GM21576 (cell line): ENCODE measurements around the gene TSC2.

Experiments
- ATAC-seq: cut with Tn5 transposase; IDR thresholded peaks from one replicate; pipeline ENCODE4 v1.9.1; 2021; ENCODE audit warnings: mild to moderate bottlenecking, moderate library complexity; ENCODE audit not compliant: unreplicated experiment

The TSC2 gene

DNA sequence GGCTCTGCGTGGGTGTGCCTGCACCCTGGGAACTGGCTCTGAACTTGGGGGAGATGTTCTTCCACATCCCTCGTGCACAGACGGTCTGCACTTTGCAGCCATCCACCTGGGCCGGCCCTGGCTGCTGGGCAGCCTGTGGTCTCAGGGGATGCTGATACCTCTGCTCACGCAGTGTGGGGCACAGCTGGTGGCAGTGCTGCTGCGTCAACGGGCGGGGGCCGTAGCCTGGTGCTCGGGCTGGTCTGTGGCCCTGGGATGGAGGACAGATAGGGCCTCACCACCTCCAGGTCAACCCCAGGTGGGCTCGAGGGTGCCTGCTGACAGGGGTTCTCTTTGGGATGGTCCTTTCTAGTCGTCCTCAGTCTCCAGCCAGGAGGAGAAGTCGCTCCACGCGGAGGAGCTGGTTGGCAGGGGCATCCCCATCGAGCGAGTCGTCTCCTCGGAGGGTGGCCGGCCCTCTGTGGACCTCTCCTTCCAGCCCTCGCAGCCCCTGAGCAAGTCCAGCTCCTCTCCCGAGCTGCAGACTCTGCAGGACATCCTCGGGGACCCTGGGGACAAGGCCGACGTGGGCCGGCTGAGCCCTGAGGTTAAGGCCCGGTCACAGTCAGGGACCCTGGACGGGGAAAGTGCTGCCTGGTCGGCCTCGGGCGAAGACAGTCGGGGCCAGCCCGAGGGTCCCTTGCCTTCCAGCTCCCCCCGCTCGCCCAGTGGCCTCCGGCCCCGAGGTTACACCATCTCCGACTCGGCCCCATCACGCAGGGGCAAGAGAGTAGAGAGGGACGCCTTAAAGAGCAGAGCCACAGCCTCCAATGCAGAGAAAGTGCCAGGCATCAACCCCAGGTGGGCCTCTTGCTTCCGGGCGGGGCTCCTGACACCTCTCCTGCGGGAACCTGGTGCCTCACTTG, 36.3 kb downstream of the TSC2 start:
- no peak for ATAC-seq

DNA sequence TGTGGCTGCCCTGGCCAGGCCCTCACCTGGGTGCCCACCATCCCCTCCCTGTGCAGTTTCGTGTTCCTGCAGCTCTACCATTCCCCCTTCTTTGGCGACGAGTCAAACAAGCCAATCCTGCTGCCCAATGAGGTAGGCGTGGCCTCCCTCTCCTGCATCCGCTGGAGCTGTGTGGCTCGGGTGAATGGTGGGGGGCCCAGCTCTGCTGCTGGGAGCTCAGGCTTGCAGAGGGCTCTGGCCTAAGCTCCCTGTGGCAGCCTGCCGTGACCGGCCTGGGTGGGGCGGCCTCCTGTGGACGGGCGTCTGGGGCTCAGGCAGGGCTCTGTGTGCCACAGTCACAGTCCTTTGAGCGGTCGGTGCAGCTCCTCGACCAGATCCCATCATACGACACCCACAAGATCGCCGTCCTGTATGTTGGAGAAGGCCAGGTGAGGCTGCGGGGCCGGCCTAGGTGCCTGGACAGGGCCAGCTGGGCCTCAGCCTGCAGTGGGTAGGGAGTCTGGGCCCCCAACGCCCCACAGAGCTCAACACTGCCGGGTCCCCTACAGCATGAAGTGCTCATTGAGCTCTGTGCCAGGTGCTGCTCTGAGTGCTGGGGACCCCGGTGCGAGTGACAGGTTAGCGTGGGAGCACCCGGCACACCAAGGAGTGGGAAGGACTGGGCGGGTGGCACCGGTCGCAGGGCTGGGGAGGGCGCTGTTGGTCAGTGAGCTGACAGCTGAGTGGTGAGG, 37.3 kb downstream of the TSC2 start:
- no peak for ATAC-seq

DNA sequence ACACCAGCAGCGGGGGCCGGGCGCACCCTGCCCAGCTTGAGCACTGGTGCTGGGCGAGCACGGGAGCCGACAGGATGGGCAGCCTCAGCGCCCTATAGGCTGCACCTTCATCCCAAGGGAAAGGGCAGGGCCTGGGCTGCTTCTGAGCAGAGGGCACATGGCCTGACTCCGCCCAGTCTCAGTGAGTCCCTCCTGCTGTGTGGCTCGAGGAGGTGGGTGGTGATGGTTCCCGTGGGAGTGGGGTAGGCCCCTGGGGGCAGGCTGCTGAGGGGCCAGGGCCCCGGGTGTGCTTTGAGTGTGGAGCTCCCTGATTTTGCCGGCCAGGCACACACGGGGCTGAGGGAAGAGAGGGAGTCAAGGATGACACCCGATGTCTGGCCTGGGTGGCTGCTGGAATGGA, 37.9 kb downstream of the TSC2 start:
- no peak for ATAC-seq

DNA sequence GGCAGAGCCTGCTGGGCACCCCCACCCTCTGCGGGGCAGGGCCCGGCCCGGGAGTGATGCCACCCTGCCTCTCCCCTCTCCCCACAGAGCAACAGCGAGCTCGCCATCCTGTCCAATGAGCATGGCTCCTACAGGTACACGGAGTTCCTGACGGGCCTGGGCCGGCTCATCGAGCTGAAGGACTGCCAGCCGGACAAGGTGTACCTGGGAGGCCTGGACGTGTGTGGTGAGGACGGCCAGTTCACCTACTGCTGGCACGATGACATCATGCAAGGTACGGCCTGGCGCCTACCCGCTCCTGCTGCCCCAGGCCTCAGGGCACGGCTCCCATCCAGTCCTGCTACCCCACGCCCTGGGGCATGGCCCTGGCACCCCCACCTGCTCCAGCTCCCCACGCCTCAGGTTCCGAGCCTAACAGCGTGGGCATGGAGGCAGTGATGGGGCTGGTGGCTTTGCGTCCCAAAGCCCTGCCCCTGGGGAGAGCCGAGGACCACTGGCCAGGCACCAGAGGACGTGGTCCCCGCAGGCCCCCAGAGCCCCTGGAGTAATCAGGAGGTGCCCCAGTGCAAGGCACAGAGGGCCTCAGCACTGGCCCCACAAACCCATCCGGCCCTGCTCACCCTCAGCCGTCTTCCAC, 38.4 kb downstream of the TSC2 start:
- no peak for ATAC-seq

DNA sequence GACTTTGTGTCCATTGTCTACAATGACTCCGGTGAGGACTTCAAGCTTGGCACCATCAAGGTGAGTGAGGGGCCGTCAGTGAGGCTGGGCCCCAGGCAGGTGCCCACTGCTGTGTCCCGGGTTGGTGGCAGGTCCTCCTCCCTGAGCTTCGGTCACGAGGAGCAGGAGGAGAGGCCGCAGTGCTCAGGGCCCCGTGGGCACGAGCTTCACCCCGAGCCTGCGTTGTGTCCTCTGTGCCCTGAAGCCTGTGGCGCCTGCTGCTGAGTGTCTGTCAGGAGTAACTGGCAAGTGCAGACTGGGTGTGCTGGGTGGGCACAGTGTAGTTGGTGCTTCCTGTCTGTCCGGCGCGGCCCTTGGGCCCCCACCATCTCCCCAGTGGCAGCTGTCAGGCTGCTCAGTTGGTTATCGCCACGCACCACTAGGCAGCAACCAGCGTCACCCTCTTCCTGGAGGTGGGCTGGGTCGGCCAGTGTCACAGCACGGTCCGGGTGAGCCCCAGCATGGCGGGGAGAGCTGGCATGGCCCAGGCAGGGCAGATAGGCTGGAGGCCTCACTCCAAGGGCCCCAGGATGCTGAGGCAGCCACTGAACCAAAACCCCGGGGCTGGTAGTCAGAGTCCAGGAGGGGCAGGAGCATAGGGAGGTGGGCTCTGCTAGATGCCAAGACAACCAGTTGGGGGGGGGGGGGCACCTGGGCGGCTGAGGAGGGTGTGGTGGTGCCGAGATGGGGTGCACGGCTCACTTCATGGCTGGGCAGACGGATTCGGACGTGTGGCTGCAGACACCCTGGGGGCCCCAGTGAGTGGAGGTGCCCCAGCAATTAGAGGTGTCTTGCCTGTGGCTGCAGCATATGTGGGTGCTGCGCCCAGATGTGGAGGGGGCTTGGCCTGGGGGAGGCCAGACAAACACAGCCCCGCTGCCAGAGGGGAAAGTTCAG, 39.3 kb downstream of the TSC2 start:
- ATAC-seq = no peak

DNA sequence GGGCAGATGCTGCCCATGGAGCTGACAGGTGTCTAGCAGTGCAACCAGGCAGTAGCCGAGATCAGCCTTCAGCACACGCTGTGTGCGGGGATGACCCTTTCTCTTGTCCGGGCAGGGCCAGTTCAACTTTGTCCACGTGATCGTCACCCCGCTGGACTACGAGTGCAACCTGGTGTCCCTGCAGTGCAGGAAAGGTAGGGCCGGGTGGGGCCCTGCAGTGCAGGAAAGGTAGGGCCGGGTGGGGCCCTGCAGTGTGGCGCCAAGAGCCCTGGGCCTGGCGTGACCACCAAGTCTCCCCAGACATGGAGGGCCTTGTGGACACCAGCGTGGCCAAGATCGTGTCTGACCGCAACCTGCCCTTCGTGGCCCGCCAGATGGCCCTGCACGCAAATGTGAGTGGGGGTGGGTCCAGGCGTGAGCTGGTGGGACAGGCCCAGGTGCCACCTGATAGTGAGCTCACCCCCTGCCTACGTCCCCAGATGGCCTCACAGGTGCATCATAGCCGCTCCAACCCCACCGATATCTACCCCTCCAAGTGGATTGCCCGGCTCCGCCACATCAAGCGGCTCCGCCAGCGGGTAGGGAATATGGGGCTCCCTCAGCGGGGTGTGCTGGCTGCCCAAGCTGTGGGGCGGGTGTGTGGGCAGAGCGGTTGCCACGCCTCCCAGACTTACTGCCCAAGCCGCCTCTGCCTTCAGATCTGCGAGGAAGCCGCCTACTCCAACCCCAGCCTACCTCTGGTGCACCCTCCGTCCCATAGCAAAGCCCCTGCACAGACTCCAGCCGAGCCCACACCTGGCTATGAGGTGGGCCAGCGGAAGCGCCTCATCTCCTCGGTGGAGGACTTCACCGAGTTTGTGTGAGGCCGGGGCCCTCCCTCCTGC, 40.2 kb downstream of the TSC2 start:
- ATAC-seq = no peak

DNA sequence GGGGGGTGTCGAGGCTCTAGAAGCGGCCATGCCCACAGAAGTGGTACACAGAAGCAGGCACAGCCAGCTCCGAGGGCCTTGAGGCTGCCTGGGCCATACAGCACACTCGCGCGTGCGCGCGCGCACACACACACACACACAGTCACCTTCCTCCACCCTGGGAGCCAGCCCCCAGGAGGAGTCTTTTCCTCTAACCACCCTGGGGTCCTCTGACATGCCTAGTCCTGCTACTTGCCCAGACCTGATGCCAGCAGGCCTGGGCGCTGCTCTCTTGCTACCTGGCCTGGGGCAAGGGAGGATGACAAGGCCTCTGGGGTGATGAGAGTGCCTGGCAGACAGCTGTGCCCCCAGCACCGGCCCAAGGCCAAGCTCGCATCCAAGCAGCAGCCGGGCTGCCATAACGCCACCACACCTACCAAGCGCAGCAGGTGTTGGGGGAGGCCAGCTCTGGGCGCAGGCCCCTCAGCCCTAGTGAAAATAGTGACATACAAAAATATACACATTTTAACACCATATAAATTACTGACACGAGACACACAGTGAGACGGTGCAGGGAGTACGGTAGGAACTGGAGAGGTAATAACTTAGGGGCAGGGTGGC, 41.1 kb downstream of the TSC2 start:
- no peak for ATAC-seq

DNA sequence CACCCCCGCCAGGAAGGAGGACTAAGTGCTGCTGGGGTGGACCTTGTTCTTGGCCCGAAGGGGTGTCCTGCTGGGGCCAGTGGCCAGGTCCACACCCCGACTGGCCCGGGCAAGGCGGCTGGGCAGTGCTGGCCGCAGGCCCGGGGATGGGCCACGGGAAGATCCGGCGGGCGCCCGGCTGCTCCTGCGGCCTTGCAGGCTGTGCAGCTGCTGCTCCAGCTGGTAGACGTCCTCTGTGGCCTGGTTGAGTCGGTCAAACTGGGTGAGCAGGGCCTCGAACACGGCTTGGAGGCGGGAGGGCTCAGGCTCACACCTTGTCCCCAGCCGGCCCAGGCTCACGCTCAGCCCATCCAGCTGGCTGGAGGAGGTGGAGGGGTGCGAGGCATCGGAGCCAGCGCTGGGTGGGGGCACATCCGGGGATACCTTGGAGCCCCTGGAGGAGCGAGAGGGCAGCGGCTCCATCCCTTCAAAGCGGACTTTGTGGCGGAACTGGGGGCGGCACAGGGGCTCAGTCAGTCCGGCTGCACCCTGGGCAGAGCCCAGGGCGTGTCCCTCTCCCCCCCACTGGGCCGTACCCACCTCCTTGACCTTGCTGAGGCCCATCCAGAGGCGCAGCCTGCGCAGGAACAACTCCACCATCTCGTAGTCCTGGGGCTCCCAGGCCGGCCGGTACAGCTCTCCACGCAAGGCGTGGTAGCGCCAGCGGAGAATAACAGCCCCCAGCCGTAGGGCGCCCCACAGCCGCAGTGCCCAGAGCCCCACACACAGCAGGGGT, 42.1 kb downstream of the TSC2 start:
- no peak for ATAC-seq

DNA sequence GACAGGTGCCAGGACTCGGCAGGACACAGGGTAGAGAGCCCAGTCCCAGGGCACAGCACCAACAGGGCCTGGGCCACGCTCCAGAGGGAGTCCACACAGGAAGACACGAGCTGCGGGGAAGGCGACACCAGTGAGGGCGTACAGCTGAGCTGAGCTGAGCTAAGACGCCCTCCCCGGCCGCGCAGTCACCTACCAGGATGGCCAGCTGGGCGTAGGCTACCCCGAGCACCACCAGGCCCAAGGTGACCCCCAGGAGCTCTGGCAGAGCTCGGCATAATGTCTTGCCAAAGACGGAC, 42.6 kb downstream of the TSC2 start:
- ATAC-seq = no peak

DNA sequence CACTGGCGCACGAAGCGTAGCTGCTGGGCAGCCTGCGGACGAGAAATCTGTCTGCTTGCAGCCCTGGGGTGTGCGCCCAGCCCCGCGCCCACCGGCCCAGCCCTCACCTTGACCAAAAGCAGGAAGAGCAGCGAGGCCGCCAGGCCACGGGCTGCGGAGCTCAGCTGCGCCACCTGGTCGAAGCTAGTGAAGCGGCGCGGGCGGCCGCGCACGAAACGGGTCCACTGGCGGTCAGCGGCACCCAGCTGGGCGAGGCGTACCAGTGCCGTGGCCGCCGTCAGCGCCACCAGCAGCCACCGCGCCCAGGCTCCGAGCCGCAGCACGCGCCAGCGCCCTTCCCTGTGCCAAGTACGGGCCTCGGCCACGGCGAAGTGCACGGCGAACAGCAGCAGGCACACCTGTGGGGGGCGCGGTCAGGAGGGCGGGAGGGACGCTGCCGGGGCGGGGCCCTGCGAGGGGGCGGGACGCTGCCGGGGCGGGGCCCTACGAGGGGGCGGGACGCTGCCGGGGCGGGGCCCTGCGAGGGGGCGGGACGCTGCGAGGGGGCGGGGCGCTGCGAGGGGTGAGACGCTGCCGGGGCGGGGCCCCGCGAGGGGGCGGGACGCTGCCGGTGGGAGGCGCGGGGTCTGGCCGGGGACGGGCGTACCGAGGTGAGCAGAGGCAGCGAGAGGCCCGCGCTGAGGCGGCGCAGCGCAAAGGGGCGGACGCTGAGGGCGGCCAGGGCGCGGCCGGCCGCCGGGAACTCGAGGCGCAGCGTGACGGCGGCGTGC, 43.2 kb downstream of the TSC2 start:
- ATAC-seq = no peak

DNA sequence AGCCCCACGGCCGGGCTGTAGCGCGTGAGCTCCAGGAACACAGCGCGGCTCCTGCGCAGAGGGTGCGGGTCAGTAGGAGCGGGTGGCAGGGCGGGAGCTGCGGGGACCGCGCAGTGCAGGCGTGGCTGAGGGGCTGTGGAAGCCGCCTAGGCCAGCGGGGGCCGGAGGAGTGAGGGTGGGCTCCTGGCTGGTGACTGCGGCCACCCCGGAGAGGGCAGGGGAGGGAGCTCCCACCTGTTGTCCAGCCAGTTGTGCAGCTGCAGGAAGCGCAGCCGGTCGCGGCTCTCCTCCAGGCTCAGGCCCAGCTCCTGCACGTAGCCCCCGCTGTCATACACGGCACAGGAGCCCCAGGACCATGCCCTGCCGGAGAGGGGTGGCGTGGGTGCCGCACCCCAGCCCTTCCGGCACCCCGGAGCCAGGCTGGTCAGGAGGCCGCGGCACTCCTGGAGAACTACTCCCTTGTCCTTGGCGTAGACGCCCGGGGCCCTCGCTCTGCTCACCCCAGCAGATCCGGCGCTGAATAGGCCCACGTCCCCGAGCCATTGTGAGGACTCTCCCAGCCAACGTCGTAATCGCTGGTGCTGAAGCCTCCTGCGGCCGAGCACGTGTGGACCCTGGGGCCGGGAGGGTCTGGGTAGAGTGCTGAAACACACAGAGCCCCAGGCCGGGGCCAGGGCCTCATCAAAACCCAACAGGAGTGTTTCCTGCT, 43.9 kb downstream of the TSC2 start:
- ATAC-seq = no peak

DNA sequence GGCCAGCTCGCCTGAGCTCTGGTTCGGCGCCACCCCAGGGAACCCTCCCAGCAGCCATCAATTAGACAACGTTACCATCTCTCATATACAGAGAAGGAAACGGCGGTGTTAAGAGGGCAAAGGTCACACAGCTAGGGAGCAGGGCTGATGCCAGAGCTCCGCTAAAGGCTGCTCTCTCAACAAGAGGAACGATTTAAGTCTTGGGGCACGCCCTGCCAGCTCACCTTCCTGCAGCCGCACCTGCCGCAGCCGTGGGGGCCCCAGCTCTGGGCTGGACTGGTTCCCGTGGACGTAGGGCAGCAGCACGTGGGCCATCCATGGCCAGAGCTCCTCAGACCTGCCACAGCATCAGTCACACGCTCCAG, 44.5 kb downstream of the TSC2 start:
- no peak for ATAC-seq

DNA sequence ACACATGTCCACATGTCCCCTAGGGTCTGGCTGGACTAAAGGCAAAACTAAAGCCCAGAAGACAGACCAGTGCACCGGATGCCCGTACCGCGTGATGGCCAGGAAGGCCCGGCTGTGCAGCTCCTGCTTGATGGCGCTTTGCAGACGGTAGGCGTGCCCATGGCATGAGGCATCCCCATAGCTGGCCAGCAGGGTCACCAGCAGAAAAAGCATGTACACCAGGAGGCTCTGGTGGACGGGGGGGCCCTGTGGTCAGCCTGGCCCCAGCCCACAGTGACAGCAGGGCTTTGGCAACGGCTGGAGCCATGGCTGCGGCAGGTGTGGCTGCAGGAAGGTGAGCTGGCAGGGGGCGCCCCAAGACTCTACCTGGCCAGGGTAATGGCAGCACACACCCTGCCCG, 45.1 kb downstream of the TSC2 start:
- no peak for ATAC-seq

DNA sequence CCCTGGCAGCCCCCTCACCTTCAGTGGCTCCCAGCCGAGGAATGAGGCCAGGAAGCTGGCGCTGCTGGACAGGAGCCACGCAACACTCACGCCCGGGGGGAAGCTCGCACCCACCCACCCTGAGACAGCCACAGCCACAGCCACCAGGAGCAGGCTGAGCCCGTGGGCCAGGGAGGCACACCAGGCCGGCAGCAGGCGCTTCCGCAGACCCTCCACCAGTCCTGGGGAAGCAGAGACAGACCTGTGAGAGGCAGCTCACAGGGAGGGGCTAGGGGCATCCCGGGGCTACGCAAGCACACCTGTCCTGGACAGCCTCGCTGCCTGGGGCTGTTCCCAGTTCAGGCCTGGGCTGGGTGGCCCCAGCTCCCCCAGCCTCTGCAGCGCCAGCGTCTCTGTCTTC, 46.0 kb downstream of the TSC2 start:
- ATAC-seq = no peak

DNA sequence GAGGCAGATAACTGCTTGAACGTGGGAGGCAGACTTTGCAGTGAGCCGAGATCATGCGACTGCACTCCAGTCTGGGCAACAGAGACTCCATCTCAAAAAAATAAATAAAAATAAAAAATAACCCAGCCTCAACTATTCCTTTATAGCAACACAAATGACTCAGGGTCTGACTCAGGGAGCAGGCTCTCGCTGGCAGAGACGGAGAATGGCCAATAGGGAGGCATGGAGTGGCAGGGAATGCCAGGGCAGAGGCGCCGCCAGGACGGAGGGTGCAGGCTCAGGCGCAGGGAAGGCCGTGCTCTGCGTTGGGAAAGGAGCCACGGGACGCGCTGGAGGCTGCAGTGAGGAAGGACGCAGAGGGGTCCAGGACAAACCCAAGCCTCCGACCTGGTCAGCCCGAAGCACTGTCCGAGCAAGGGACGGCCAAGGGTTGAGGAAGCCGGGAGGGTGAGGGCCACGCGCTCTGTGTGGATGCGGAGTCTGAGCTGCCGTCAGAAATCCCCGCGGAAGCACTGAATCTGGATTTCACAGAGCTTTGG, 47.6 kb downstream of the TSC2 start:
- no peak for ATAC-seq

DNA sequence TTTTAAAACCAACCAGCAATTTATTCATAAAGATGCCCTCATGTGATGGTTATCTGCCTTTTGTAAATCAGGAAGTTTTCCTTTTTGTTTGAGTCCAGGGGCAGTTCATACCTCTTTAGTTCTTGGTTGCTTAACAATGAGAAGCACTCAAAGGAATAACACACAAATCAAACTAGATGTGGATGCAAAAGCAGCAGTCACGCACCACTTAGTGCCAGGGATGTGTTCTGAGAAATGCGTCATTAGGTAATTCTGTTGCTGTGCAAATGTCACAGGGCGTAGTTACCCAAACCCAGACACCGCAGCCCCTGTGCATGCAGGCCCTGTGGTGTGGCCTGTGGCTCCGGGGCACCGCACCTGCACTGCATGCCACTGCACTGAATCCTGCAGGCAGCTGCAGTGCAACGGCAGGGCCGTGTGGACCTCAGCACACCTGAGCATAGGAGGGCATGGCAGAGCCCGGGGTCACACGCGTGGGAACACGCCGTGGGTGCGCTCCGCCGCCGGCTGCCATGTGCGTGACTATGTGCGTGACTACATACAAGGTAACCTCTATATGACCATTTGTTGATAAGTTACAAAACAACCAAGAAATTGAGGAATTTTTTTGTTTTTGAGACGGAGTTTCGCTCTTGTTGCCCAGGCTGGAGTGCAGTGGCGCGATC, 48.3 kb downstream of the TSC2 start:
- no peak for ATAC-seq
